Spleen (tissue), 11 donors: ENCODE data around the gene POLN. TPM values are rescaled to one million over a fixed set of nuclear protein-coding genes. Genes with fewer than 3 reads are reported as not detected.

Experiments
- DNase-seq: peaks from one replicate; pipeline ENCODE4 v3.0.0-alpha.2; 2020
- H3K27ac ChIP-seq, 8 donors: fragments of 200-600 bp; sonication (generic) in 7 of 8; 1 replicate in 4 of 8; 2 replicates in 4 of 8; pipeline versions ENCODE4 v1.5.0 to v1.8.0; 2016 to 2021; ENCODE audit warnings: inconsistent platforms in 4 of 8, mild to moderate bottlenecking in 4 of 8, moderate library complexity in 1 of 8
- H3K27me3 ChIP-seq, 7 donors: fragments of 200-600 bp; sonication (generic) in 6 of 7; replicated peaks in 1 of 7; 1 replicate in 4 of 7; 2 replicates in 3 of 7; pipeline versions ENCODE4 v1.5.0 to v1.8.0; 2016 to 2021; ENCODE audit warnings: inconsistent platforms in 3 of 7, mild to moderate bottlenecking in 1 of 7
- H3K36me3 ChIP-seq, 6 donors: fragments of 200-600 bp; sonication (generic) in 5 of 6; 1 replicate in 4 of 6; 2 replicates in 2 of 6; pipeline versions ENCODE4 v1.5.0 to v1.8.0; 2016 to 2021; ENCODE audit warnings: inconsistent platforms in 2 of 6
- H3K4me1 ChIP-seq, 6 donors: fragments of 200-600 bp; sonication (generic) in 5 of 6; 1 replicate in 3 of 6; 2 replicates in 3 of 6; pipeline versions ENCODE4 v1.5.0 to v1.8.0; 2016 to 2021; ENCODE audit warnings: inconsistent platforms in 3 of 6
- H3K4me3 ChIP-seq, 8 donors: fragments of 200-600 bp; sonication (generic) in 7 of 8; 1 replicate in 4 of 8; 2 replicates in 4 of 8; pipeline versions ENCODE4 v1.5.0 to v1.8.0; 2016 to 2021; ENCODE audit warnings: inconsistent platforms in 4 of 8, mild to moderate bottlenecking in 4 of 8, moderate library complexity in 2 of 8
- H3K9me3 ChIP-seq, 8 donors: fragments of 200-600 bp; sonication (generic) in 7 of 8; 1 replicate in 4 of 8; 2 replicates in 4 of 8; pipeline versions ENCODE4 v1.5.0 to v1.8.0; 2016 to 2021; ENCODE audit warnings: inconsistent platforms in 4 of 8
- CTCF ChIP-seq, 11 experiments: fragments of 200-600 bp in 7 of 11; fragments of 450-650 bp in 4 of 11; sonication (generic) in 4 of 11; IDR thresholded peaks in 8 of 11; conservative IDR thresholded peaks in 3 of 11; 1 replicate in 7 of 11; 2 replicates in 4 of 11; pipeline versions ENCODE4 v1.4.0 to v1.8.0; 2016 to 2021; ENCODE audit warnings: antibody characterized with exemption in 11 of 11, inconsistent platforms in 4 of 11, mild to moderate bottlenecking in 1 of 11
- POLR2A ChIP-seq, 3 donors: fragments of 450-650 bp; IDR thresholded peaks; one replicate each; pipeline ENCODE4 v1.5.1; 2017; ENCODE audit warnings: antibody characterized with exemption in 3 of 3, mild to moderate bottlenecking in 1 of 3
- POLR2AphosphoS5 ChIP-seq, 3 donors: sonication (generic); formaldehyde crosslinking; IDR thresholded peaks; one replicate each; pipeline ENCODE4 v1.5.1; 2017; ENCODE audit warnings: antibody characterized with exemption in 3 of 3
- WGBS, 5 donors: extraction: QIAGEN DNeasy Blood & Tissue Kit in 3 of 5; methylation state at CpG; one replicate each; pipeline versions ENCODE4 v1.1.5 to v1.1.7; 2013 to 2018; 5-methylcytosine and 5-hydroxymethylcytosine counted together
- intact Hi-C: fragments of 100-400 bp; cut with DNase I; formaldehyde crosslinking; loops from one replicate; pipeline ENCODE4 v1.15.0; 2023; ENCODE audit warnings: low total_unique reads
- polyA plus RNA-seq, 3 donors: library from polyadenylated mRNA; stranded (reverse); fragments of 200-250 nt; gene quantifications; one replicate each; pipeline ENCODE4 v1.2.1, GENCODE V29; 2013
- total RNA-seq, 7 donors: library from RNA; depleted of rRNA in 3 of 7; stranded (reverse); fragments of >200 nt in 3 of 7; fragmentation: NEBNext Ultra II Directional in 4 of 7; extraction: Animal tissue kit (Norgen Biotek cat#: 25700) in 4 of 7; gene quantifications; one replicate each; pipeline versions ENCODE4 v1.1.0 to v1.2.1, GENCODE V29; 2016 to 2021
- donor health status: healthy with polysubstance abuse.
- donor health status: DM: no; HTN: no; CAD: no; lungs with moderate emphysema.
- donor health status: DM: no; HTN: no; CAD: no.
- donor health status: Bipolar disorder and iron deficiency.
- donor health status: healthy.
- donor health status: DM: no; HTN: no; CAD: no.
- donor health status: DM: yes; HTN: yes; CAD: no.

The POLN gene
- total and polyA plus RNA-seq, 10 donors: 1.2 to 3.5 (median 2.5) TPM

- H3K27ac ChIP-seq: no peak overlapping the region
- H3K4me1 ChIP-seq: peaks cover 0 to 31% (median 20%) of the 10 kb centered on the region in 6 donors
- peak overlapping the region in 6 of 8 donors; percentile 20 to 78 (median 39) for H3K4me3 ChIP-seq
- H3K36me3 ChIP-seq: no peaks in the 10 kb centered on the region
- H3K27me3 ChIP-seq: peaks cover 0 to 79% (median 40%) of the 10 kb centered on the region in 7 donors
- intact Hi-C loops: no loop called here
- 47 to 74% (median 56%) methylated on average over 21 to 54 of the region's 54 CpGs for WGBS, 5 donors
- H3K9me3 ChIP-seq: no peaks in the 10 kb centered on the region
- no peak for TF ChIP-seq POLR2AphosphoS5 (IDR thresholded peaks at IDR 0.05)
- no peak for TF ChIP-seq CTCF (IDR thresholded peaks at IDR 0.05 in 8 of 11, conservative IDR thresholded peaks at IDR 0.05 in 3 of 11)
- TF ChIP-seq POLR2A (IDR thresholded peaks at IDR 0.05): no peak
- DNase-seq: peak; percentile 62
Observed at GRCh38 chr4:2060611-2061185, 181.2 kb downstream of the POLN start.

GRCh38 chr4:2059726-2060602, 182.0 kb downstream of the POLN start:
- Histone ChIP-seq H3K27ac (no peak overlapping the region), H3K36me3 (no peaks in the 10 kb centered on the region), H3K4me3 (peak overlapping the region in 7 of 8 donors; percentile 20 to 78 (median 32)), H3K4me1 (peaks cover 0 to 31% (median 20%) of the 10 kb centered on the region in 6 donors), H3K9me3 (no peaks in the 10 kb centered on the region), H3K27me3 (peaks cover 0 to 87% (median 40%) of the 10 kb centered on the region in 7 donors)
- intact Hi-C loops: no loop called here
- TF ChIP-seq POLR2A (IDR thresholded peaks at IDR 0.05) (no peak), CTCF (IDR thresholded peaks at IDR 0.05 in 8 of 11, conservative IDR thresholded peaks at IDR 0.05 in 3 of 11) (no peak), POLR2AphosphoS5 (IDR thresholded peaks at IDR 0.05) (no peak)
- peak; percentile 51 for DNase-seq
- 3 to 8% (median 5%) methylated on average over 34 to 102 of the region's 102 CpGs for WGBS, 5 donors

GRCh38 chr4:2059046-2059725, 182.7 kb downstream of the POLN start, which contains the start of gene NAT8L:
NAT8L (plus strand) TSS chr4:2059327; CDS start chr4:2059512, 185 bp downstream.
- no peak for TF ChIP-seq POLR2AphosphoS5 (IDR thresholded peaks at IDR 0.05)
- no peak for TF ChIP-seq POLR2A (IDR thresholded peaks at IDR 0.05)
- no peak for TF ChIP-seq CTCF (IDR thresholded peaks at IDR 0.05 in 8 of 11, conservative IDR thresholded peaks at IDR 0.05 in 3 of 11)
- DNase-seq: no peak
- peaks cover 0 to 31% (median 20%) of the 10 kb centered on the region in 6 donors for H3K4me1 ChIP-seq
- intact Hi-C loops: no loop called here
- peak within 1 kb of the TSS in 7 of 8 donors; percentile 30 to 78 (median 46) for H3K4me3 ChIP-seq
- WGBS, 5 donors: 0 to 3% (median 1%) methylated on average over 8 to 119 of the region's 119 CpGs; no CpG with 5 or more reads in 1 of the 5 donors
- no peaks in the 10 kb centered on the region for H3K36me3 ChIP-seq
- no peaks in the 10 kb centered on the region for H3K9me3 ChIP-seq
- H3K27ac ChIP-seq: no peak within 1 kb of the TSS
- H3K27me3 ChIP-seq: peaks cover 0 to 89% (median 43%) of the 10 kb centered on the region in 7 donors
